ENCODE measurements around the gene NME5. TPM values are rescaled to one million over a fixed set of nuclear protein-coding genes. Genes with fewer than 3 reads are reported as not detected.

The NME5 gene
- total and polyA plus RNA-seq, 2 of the 8 experiments (the other 6 are each of a cell fraction or from before 2014, with no cell fraction given): 0.48 to 0.89 TPM

GRCh38 chr5:138170299-138170698 lies 31.1 kb upstream of the NME5 start (continued):
- TF ChIP-seq CHD7 (IDR thresholded peaks at IDR 0.05; ENCODE audit: insufficient replicate concordance, low read length) (no peak), SIX5 (IDR thresholded peaks at IDR 0.05; ENCODE audit: low read depth, low read length) (no peak), SIN3A (conservative IDR thresholded peaks at IDR 0.05 in 1 of 2, IDR thresholded peaks at IDR 0.05 in 1 of 2; ENCODE audit: low read depth in 1 of 2, low read length in 2 of 2) (no peak), SP1 (IDR thresholded peaks at IDR 0.05; ENCODE audit: low read depth, low read length) (no peak), POLR2AphosphoS5 (IDR thresholded peaks at IDR 0.05; ENCODE audit: low read depth, low read length) (no peak), TBP (IDR thresholded peaks at IDR 0.05; ENCODE audit: low read depth, low read length) (no peak), SP2 (IDR thresholded peaks at IDR 0.05; ENCODE audit: low read length) (no peak)

Data from H1 (cell line).